ENCODE data around the gene RFNG. TPM values are rescaled to one million over a fixed set of nuclear protein-coding genes. Genes with fewer than 3 reads are reported as not detected.
A peak's percentile ranks its signal among the peaks of the same experiment; 100 is the strongest.

The RFNG gene
- total and polyA plus RNA-seq, 8 donors: 12.5 to 66.5 (median 27.1) TPM

- TF ChIP-seq POLR2AphosphoS5 (IDR thresholded peaks at IDR 0.05): no peak
- TF ChIP-seq POLR2A (IDR thresholded peaks at IDR 0.05): no peak
- no peak for TF ChIP-seq EP300 (IDR thresholded peaks at IDR 0.05)
- TF ChIP-seq CTCF (IDR thresholded peaks at IDR 0.05): no peak
- Histone ChIP-seq H3K4me3 (peak overlapping the region in 3 of 4 donors; percentile 79 to 98 (median 98)), H3K27me3 (no peaks in the 10 kb centered on the region), H3K9me3 (no peaks in the 10 kb centered on the region), H3K27ac (peak overlapping the region in 3 of 5 donors; percentile 87 to 89 (median 89)), H3K36me3 (peaks cover 40 to 57% (median 55%) of the 10 kb centered on the region in 4 donors), H3K4me1 (peaks cover 25 to 36% (median 34%) of the 10 kb centered on the region in 4 donors)
- intact Hi-C loops (cut with DNase I; ENCODE audit: low total_unique reads): no loop called here
- WGBS, 5 donors: 49 to 81% (median 66%) methylated on average over 3 to 20 of the region's 20 CpGs
- DNase-seq: no peak
Observed at GRCh38 chr17:82063424-82064415, 12.1 kb upstream of the RFNG start.

GRCh38 chr17:82062984-82063368, 11.4 kb upstream of the RFNG start:
- intact Hi-C loops (cut with DNase I; ENCODE audit: low total_unique reads): no loop called here
- H3K4me3 ChIP-seq: no peak overlapping the region
- peaks cover 45 to 64% (median 63%) of the 10 kb centered on the region in 4 donors for H3K36me3 ChIP-seq

GRCh38 chr17:82062076-82062983, 10.7 kb upstream of the RFNG start:
- no peak for DNase-seq
- no peak overlapping the region for H3K27ac ChIP-seq
- WGBS, 5 donors: 79 to 93% (median 86%) methylated on average over 6 to 24 of the region's 24 CpGs
- no peaks in the 10 kb centered on the region for H3K27me3 ChIP-seq
- peaks cover 25 to 36% (median 34%) of the 10 kb centered on the region in 4 donors for H3K4me1 ChIP-seq
- no peaks in the 10 kb centered on the region for H3K9me3 ChIP-seq
- H3K36me3 ChIP-seq: peaks cover 52 to 71% (median 69%) of the 10 kb centered on the region in 4 donors
- H3K4me3 ChIP-seq: no peak overlapping the region
- intact Hi-C loops (cut with DNase I; ENCODE audit: low total_unique reads): no loop called here
- TF ChIP-seq CTCF (IDR thresholded peaks at IDR 0.05): no peak
- no peak for TF ChIP-seq POLR2A (IDR thresholded peaks at IDR 0.05)
- no peak for TF ChIP-seq POLR2AphosphoS5 (IDR thresholded peaks at IDR 0.05)
- TF ChIP-seq EP300 (IDR thresholded peaks at IDR 0.05): no peak

More at GRCh38 chr17:82062984-82063368, 11.4 kb upstream of the RFNG start:
- no peak overlapping the region for H3K27ac ChIP-seq
- no peak for TF ChIP-seq POLR2A (IDR thresholded peaks at IDR 0.05)
- no peak for TF ChIP-seq CTCF (IDR thresholded peaks at IDR 0.05)
- TF ChIP-seq EP300 (IDR thresholded peaks at IDR 0.05): no peak
- TF ChIP-seq POLR2AphosphoS5 (IDR thresholded peaks at IDR 0.05): no peak
- 90 to 100% (median 93%) methylated on average over 2 to 9 of the region's 9 CpGs for WGBS, 5 donors
- H3K9me3 ChIP-seq: no peaks in the 10 kb centered on the region
- no peak for DNase-seq
- peaks cover 25 to 36% (median 34%) of the 10 kb centered on the region in 4 donors for H3K4me1 ChIP-seq
- H3K27me3 ChIP-seq: no peaks in the 10 kb centered on the region
